MCF 10A (cell line): ENCODE data around the gene CSNK2A1. TPM values are rescaled to one million over a fixed set of nuclear protein-coding genes. Genes with fewer than 3 reads are reported as not detected.

Source experiments
- BruUV-seq: library from RNA; stranded (reverse); fragments of 400-500 nt; replicated peaks from 2 replicates; lab custom pipeline; 2021; lab: Mats Ljungman, UMichigan
- CTCF ChIA-PET: fragments of 300-600 bp; sonication (Branson Sonifier 250); formaldehyde crosslinking; extraction: SDS; loops from one replicate; lab custom pipeline; 2021; ENCODE audit warnings: antibody characterized with exemption, inconsistent platforms; lab: Yijun Ruan, JAX
- POLR2A ChIA-PET: fragments of 300-600, 350-650 bp; sonication (Branson Sonifier 250); formaldehyde crosslinking; extraction: SDS; loops from one replicate; lab custom pipeline; 2020; ENCODE audit warnings: antibody characterized with exemption, inconsistent platforms; lab: Yijun Ruan, JAX
- DNase-seq: peaks from one replicate; pipeline ENCODE4 v3.0.0-alpha.2; 2018; ENCODE audit not compliant: unreplicated experiment
- H3K27ac Mint-ChIP-seq: one replicate; pipeline ENCODE4 v1.8.0; 2022; ENCODE audit warnings: mild to moderate bottlenecking, low read depth, mixed read lengths; ENCODE audit not compliant: unreplicated experiment
- H3K27me3 Mint-ChIP-seq: one replicate; pipeline ENCODE4 v1.8.0; 2022; ENCODE audit warnings: mixed read lengths; ENCODE audit not compliant: insufficient read depth, unreplicated experiment
- H3K36me3 Mint-ChIP-seq: one replicate; pipeline ENCODE4 v1.8.0; 2022; ENCODE audit warnings: mild to moderate bottlenecking, moderate library complexity, mixed read lengths; ENCODE audit not compliant: insufficient read depth, unreplicated experiment
- H3K4me1 Mint-ChIP-seq: one replicate; pipeline ENCODE4 v1.8.0; 2022; ENCODE audit warnings: mixed read lengths; ENCODE audit not compliant: insufficient read depth, unreplicated experiment
- H3K4me3 Mint-ChIP-seq: one replicate; pipeline ENCODE4 v1.8.0; 2022; ENCODE audit warnings: mild to moderate bottlenecking, moderate library complexity, mixed read lengths; ENCODE audit not compliant: unreplicated experiment
- H3K9me3 Mint-ChIP-seq: one replicate; pipeline ENCODE4 v1.8.0; 2022; ENCODE audit warnings: mixed read lengths; ENCODE audit not compliant: unreplicated experiment
- intact Hi-C: fragments of 100-400 bp; cut with micrococcal nuclease; formaldehyde crosslinking; loops from 2 replicates; pipeline ENCODE4 v1.14.1; 2022
- total RNA-seq: library from RNA; stranded (reverse); gene quantifications from 2 replicates; pipeline ENCODE4 v1.2.3, GENCODE V29; 2022
- TF ChIP-seq, protein P1 (sequence below): fragments of 200-600 bp; IDR thresholded peaks from one replicate; pipeline ENCODE4 v1.8.0; 2022; ENCODE audit warnings: antibody characterized with exemption, mild to moderate bottlenecking; ENCODE audit not compliant: unreplicated experiment

CSNK2A1 gene
- total RNA-seq, 1 experiment from 2014 or later = 271 TPM

DNA sequence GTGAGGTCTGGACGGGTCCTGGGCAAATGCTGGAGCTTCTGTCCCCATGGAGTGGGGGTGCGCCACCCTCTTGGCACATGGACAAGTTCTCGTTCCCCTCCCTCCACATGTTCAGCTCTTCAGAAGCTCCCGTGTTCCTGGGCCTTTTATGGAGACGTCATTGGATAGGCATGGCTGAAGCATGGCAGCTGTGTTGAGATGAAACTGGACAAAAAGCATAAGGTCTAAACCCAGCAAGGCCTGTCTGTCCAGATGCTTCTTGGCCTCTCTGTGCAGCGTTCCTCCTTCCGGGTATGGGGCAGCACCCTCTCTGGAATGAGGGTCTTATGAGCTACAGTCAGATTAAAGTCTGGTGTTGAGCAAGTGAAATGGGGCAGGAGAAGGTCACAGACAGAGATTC, 108.0 kb downstream of the CSNK2A1 start:
- Mint-ChIP-seq H3K9me3 (no peaks in the 10 kb centered on the region), H3K36me3 (peaks cover 87% of the 10 kb centered on the region), H3K4me3 (no peak overlapping the region), H3K4me1 (peaks cover 7% of the 10 kb centered on the region), H3K27me3 (no peaks in the 10 kb centered on the region), H3K27ac (no peak overlapping the region)
- intact Hi-C loops = no loop called here
- ChIA-PET CTCF (interaction anchor here (0.6 to 4.9 kb wide), 7 partner anchors 10 to 349 kb away, joined by 3 to 46 read pairs (median 3); no protein-coding TSS in a partner anchor), POLR2A (interaction anchor here (0.8 to 2.4 kb wide), 4 partner anchors 9 to 108 kb away, joined by 3 to 7 read pairs (median 4); partner anchors contain the start of genes CSNK2A1 and TBC1D20)
- no TSS peak for BruUV-seq
- TF ChIP-seq, protein P1, sequence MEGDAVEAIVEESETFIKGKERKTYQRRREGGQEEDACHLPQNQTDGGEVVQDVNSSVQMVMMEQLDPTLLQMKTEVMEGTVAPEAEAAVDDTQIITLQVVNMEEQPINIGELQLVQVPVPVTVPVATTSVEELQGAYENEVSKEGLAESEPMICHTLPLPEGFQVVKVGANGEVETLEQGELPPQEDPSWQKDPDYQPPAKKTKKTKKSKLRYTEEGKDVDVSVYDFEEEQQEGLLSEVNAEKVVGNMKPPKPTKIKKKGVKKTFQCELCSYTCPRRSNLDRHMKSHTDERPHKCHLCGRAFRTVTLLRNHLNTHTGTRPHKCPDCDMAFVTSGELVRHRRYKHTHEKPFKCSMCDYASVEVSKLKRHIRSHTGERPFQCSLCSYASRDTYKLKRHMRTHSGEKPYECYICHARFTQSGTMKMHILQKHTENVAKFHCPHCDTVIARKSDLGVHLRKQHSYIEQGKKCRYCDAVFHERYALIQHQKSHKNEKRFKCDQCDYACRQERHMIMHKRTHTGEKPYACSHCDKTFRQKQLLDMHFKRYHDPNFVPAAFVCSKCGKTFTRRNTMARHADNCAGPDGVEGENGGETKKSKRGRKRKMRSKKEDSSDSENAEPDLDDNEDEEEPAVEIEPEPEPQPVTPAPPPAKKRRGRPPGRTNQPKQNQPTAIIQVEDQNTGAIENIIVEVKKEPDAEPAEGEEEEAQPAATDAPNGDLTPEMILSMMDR = no peak
- no peak for DNase-seq

DNA sequence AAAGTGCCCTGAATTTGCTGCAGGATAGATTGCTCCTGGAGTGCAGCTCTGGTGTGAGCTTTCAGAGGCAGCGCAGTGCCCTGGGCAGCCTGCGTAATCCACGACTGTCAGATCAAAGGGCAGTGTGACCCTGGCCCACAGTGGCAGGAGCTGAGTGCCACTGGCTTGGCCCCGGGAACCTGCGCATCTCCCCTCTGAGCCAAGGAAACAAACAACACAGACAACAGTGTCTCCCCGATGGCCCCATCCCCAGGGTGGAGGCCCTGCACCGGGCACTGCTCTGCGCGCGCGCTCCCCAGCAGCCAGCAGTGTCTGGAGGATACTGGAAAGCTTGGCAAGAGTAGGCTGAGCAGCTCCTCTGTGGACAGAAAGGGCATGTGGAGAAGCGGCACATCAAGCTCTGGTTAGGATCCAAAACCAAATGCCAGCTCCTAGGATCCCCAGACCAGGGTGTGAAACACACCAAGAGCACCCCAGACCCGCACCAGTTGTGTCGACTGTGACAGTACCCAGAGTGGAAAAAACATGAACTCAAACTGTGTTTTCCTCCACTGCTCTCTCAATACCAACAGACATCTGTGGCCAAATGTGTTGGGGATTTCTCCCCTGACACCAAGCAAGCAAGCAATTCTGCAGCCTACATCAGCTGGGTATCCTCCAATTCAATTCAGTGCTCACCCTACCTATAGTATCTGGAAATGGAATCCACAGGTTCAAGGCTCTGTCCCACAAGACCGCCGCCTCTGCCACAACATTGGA, 108.8 kb downstream of the CSNK2A1 start:
- TF ChIP-seq, protein P1 = no peak
- Mint-ChIP-seq H3K27ac (no peak overlapping the region), H3K4me3 (no peak overlapping the region), H3K36me3 (peaks cover 85% of the 10 kb centered on the region), H3K4me1 (peaks cover 7% of the 10 kb centered on the region), H3K27me3 (no peaks in the 10 kb centered on the region), H3K9me3 (no peaks in the 10 kb centered on the region)
- no peak for DNase-seq
- intact Hi-C loops = no loop called here
- BruUV-seq = no TSS peak
- ChIA-PET POLR2A (interaction anchor here (0.6 to 2.4 kb wide), 6 partner anchors 10 to 109 kb away, joined by 3 to 7 read pairs (median 4); partner anchors contain the start of genes CSNK2A1 and TBC1D20), CTCF (interaction anchor here (0.7 to 4.9 kb wide), 6 partner anchors 11 to 304 kb away, joined by 3 to 46 read pairs (median 5); no protein-coding TSS in a partner anchor)

DNA sequence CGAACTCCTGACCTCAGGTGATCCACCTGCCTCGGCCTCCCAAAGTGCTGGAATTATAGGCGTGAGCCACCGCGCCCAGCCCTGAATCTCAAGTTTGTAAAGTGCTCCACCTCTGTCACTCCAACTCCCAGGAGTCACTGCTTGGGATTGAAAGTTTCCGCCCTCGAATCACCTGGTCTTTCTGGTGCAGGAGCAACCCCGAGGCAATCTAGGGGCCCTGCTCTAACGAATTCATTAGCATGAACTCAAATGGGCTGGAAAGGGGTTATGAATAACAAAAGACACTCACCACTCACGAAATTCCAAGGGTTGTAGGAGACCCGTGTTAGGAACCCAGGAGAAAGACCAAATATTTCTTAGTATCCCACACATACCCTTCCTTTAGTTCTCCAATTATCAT, 109.4 kb downstream of the CSNK2A1 start:
- Mint-ChIP-seq H3K4me3 (no peak overlapping the region), H3K36me3 (peaks cover 79% of the 10 kb centered on the region), H3K27ac (peak overlapping the region; percentile 75), H3K4me1 (peaks cover 7% of the 10 kb centered on the region), H3K9me3 (no peaks in the 10 kb centered on the region), H3K27me3 (no peaks in the 10 kb centered on the region)
- no TSS peak for BruUV-seq
- TF ChIP-seq, protein P1 = no peak
- ChIA-PET CTCF (interaction anchor here (0.9 to 4.9 kb wide), 4 partner anchors 11 to 80 kb away, joined by 7 to 46 read pairs (median 24); no protein-coding TSS in a partner anchor), POLR2A (interaction anchor here (0.6 to 2.4 kb wide), 4 partner anchors 11 to 89 kb away, joined by 3 to 7 read pairs (median 4); partner anchors contain the start of gene TBC1D20)
- DNase-seq = no peak
- intact Hi-C loops = no loop called here
